NB4 (cell line): Measurements from ENCODE around the gene FAM81A.

ENCODE experiments used
- MYC ChIP-seq: IDR thresholded peaks from 2 replicates; pipeline ENCODE4 v1.6.1; 2011; ENCODE audit warnings: low read depth, low read length
- POLR2A ChIP-seq: IDR thresholded peaks from 2 replicates; pipeline ENCODE4 v1.6.1; 2011; ENCODE audit warnings: mild to moderate bottlenecking; ENCODE audit not compliant: insufficient read length; ENCODE audit errors: extremely low read depth
- TF ChIP-seq, protein P1 (sequence below): IDR thresholded peaks from one replicate; pipeline ENCODE4 v1.5.1; 2012; ENCODE audit warnings: low read depth, low read length
- TF ChIP-seq, protein P2 (sequence below): IDR thresholded peaks from 2 replicates; pipeline ENCODE4 v1.6.1; 2011; ENCODE audit warnings: low read depth, low read length

- TF ChIP-seq, protein P1, sequence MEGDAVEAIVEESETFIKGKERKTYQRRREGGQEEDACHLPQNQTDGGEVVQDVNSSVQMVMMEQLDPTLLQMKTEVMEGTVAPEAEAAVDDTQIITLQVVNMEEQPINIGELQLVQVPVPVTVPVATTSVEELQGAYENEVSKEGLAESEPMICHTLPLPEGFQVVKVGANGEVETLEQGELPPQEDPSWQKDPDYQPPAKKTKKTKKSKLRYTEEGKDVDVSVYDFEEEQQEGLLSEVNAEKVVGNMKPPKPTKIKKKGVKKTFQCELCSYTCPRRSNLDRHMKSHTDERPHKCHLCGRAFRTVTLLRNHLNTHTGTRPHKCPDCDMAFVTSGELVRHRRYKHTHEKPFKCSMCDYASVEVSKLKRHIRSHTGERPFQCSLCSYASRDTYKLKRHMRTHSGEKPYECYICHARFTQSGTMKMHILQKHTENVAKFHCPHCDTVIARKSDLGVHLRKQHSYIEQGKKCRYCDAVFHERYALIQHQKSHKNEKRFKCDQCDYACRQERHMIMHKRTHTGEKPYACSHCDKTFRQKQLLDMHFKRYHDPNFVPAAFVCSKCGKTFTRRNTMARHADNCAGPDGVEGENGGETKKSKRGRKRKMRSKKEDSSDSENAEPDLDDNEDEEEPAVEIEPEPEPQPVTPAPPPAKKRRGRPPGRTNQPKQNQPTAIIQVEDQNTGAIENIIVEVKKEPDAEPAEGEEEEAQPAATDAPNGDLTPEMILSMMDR, result no peak
- no peak for TF ChIP-seq MYC
- TF ChIP-seq POLR2A, result no peak
- TF ChIP-seq, protein P2, sequence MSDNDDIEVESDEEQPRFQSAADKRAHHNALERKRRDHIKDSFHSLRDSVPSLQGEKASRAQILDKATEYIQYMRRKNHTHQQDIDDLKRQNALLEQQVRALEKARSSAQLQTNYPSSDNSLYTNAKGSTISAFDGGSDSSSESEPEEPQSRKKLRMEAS, result no peak
Measured at GRCh38 chr15:59394166-59394661, 43.8 kb upstream of the FAM81A start.
